Naive thymus-derived CD8-positive, alpha-beta T cell (primary cell): Measurements from ENCODE around the gene DCPS. TPM values are rescaled to one million over a fixed set of nuclear protein-coding genes. Genes with fewer than 3 reads are reported as not detected.
"Not testable (repeated sequence)": the region's sequence is repeated elsewhere in the genome, so short reads cannot be mapped to it uniquely, and the experiment has no call there.

Source experiments
- ATAC-seq, 2 donors: fragments of 150-1000 bp; cut with Tn5 transposase in 1 of 2; sonication (Bioruptor Pico), chemical (Tn5 transposase) in 1 of 2; 1 replicate in 1 of 2; 2 replicates in 1 of 2; pipeline ENCODE4 v1.10.0; 2021; ENCODE audit warnings: mild to moderate bottlenecking in 2 of 2, moderate library complexity in 2 of 2
- POLR2A ChIA-PET: fragments of 350-600 bp; sonication (Branson Sonifier 250); formaldehyde crosslinking; loops from one replicate; lab custom pipeline; 2021; ENCODE audit warnings: antibody characterized with exemption; lab: Charles Lee
- DNase-seq, 10 donors: peaks; one replicate each; pipeline versions ENCODE4 v3.0.0 to v3.0.0-alpha.2; 2020 to 2022
- H3K27ac Mint-ChIP-seq, 10 donors: one replicate each; pipeline ENCODE4 v1.8.0; 2020 to 2022; ENCODE audit warnings: mild to moderate bottlenecking in 10 of 10, mixed read lengths in 10 of 10, moderate library complexity in 4 of 10, inconsistent platforms in 1 of 10
- H3K27me3 Mint-ChIP-seq, 5 donors: one replicate each; pipeline ENCODE4 v1.8.0; 2021 to 2022; ENCODE audit warnings: mixed read lengths in 5 of 5
- H3K36me3 Mint-ChIP-seq, 3 donors: one replicate each; pipeline ENCODE4 v1.8.0; 2020 to 2022; ENCODE audit warnings: mixed read lengths in 3 of 3, mild to moderate bottlenecking in 2 of 3, inconsistent platforms in 1 of 3
- H3K4me1 Mint-ChIP-seq, 4 donors: one replicate each; pipeline ENCODE4 v1.8.0; 2021 to 2022; ENCODE audit warnings: mixed read lengths in 4 of 4
- H3K4me3 Mint-ChIP-seq, 10 donors: one replicate each; pipeline ENCODE4 v1.8.0; 2020 to 2022; ENCODE audit warnings: mild to moderate bottlenecking in 10 of 10, mixed read lengths in 10 of 10, moderate library complexity in 6 of 10, inconsistent platforms in 1 of 10
- H3K9me3 Mint-ChIP-seq, 9 donors: one replicate each; pipeline ENCODE4 v1.8.0; 2020 to 2022; ENCODE audit warnings: mixed read lengths in 9 of 9, mild to moderate bottlenecking in 3 of 9, inconsistent platforms in 1 of 9, moderate library complexity in 1 of 9
- polyA plus RNA-seq, 3 donors: library from polyadenylated mRNA; unstranded; fragments of 300-500 nt; fragmentation: Illumina TruSeq; gene quantifications; one replicate each; pipeline ENCODE4 v1.2.3, GENCODE V29; 2021
- total RNA-seq, 8 experiments: library from RNA in 2 of 8; stranded (reverse) in 2 of 8; gene quantifications; one replicate each; pipeline ENCODE4 v1.2.3 and lab custom pipeline; 2021 to 2026

Gene DCPS
- total and polyA plus RNA-seq, 5 experiments from 2014 or later, result 13.9 to 47.2 (median 36.7) TPM

DNA sequence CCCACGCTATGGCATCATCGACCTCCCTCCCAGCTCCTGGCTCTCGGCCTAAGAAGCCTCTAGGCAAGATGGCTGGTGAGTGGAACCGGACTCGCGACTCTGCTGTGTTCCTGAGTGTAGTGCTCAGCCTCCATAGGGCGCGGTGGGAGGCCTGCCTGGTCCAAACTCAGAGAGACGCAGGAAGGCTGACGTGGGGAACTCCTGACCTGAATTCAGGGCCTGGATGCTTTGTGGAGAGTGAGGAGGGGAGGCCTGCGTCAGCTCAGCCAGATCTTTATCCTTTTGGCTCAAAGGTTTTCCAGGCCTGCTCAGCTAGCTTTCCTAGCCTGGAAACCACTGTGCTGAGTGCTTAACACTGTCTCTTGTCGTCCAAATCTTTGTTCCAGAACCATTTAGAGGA, 13.0 kb upstream of the DCPS start:
- Mint-ChIP-seq H3K27me3 (no peaks in the 10 kb centered on the region), H3K27ac (peak overlapping the region in 2 of 10 donors; percentile 25 to 48), H3K9me3 (no peaks in the 10 kb centered on the region), H3K36me3 (peaks cover 0 to 64% (median 0%) of the 10 kb centered on the region in 3 donors), H3K4me1 (peaks cover 5 to 14% (median 8%) of the 10 kb centered on the region in 4 donors), H3K4me3 (no peak overlapping the region)
- no peak for DNase-seq
- POLR2A ChIA-PET, result no interaction called here
- ATAC-seq, result no peak

- Mint-ChIP-seq H3K4me3 (no peak overlapping the region), H3K27ac (peak overlapping the region in 2 of 10 donors; percentile 11 to 52), H3K27me3 (no peaks in the 10 kb centered on the region), H3K9me3 (no peaks in the 10 kb centered on the region), H3K36me3 (peaks cover 0 to 55% (median 1%) of the 10 kb centered on the region in 3 donors), H3K4me1 (peaks cover 2 to 11% (median 7%) of the 10 kb centered on the region in 4 donors)
- DNase-seq (no peak), ATAC-seq (no peak)
- POLR2A ChIA-PET, result no interaction called here
These were observed 10.1 kb upstream of the DCPS start for GRCh38 chr11:126293726-126294125.

- H3K4me3 Mint-ChIP-seq, result no peak overlapping the region
- peaks cover 2 to 11% (median 7%) of the 10 kb centered on the region in 4 donors for H3K4me1 Mint-ChIP-seq
- ATAC-seq (no peak), DNase-seq (no peak)
- peaks cover 0 to 40% (median 2%) of the 10 kb centered on the region in 3 donors for H3K36me3 Mint-ChIP-seq
- H3K27me3 Mint-ChIP-seq, result no peaks in the 10 kb centered on the region
- no peaks in the 10 kb centered on the region for H3K9me3 Mint-ChIP-seq
- POLR2A ChIA-PET, result interaction anchor here (0.8 kb wide), 1 partner anchor 22 kb away, joined by 5 read pairs; no protein-coding TSS in a partner anchor
- H3K27ac Mint-ChIP-seq, result peak overlapping the region in 4 of 10 donors; percentile 6 to 72 (median 38)
These were observed 6.9 kb upstream of the DCPS start for GRCh38 chr11:126297004-126297403.

GRCh38 chr11:126304457-126305075, 706 bp downstream of the DCPS start:
- ATAC-seq (no peak), DNase-seq (no peak)
- Mint-ChIP-seq H3K4me3 (peak overlapping the region; percentile 88 to 99 (median 96)), H3K27me3 (no peaks in the 10 kb centered on the region), H3K27ac (peak overlapping the region; percentile 89 to 99 (median 98)), H3K4me1 (peaks cover 16 to 45% (median 39%) of the 10 kb centered on the region in 4 donors), H3K36me3 (peaks cover under 1 to 26% (median 5%) of the 10 kb centered on the region in 3 donors), H3K9me3 (no peaks in the 10 kb centered on the region)
- POLR2A ChIA-PET, result interaction anchor here (0.6 to 2.8 kb wide), 12 partner anchors 8 to 734 kb away, joined by 3 to 28 read pairs (median 4); partner anchors contain the start of genes FOXRED1, PUS3, SRPRA and TIRAP

GRCh38 chr11:126305699-126306098, 1.8 kb downstream of the DCPS start:
- H3K9me3 Mint-ChIP-seq, result no peaks in the 10 kb centered on the region
- peaks cover 23 to 51% (median 46%) of the 10 kb centered on the region in 4 donors for H3K4me1 Mint-ChIP-seq
- H3K27me3 Mint-ChIP-seq, result no peaks in the 10 kb centered on the region
- H3K27ac Mint-ChIP-seq, result peak overlapping the region in 9 of 10 donors; percentile 28 to 86 (median 68)
- DNase-seq (no peak), ATAC-seq (no peak)
- H3K36me3 Mint-ChIP-seq, result peaks cover 1 to 35% (median 5%) of the 10 kb centered on the region in 3 donors
- POLR2A ChIA-PET, result interaction anchor here (2.8 kb wide), 1 partner anchor 24 kb away, joined by 28 read pairs; the partner anchor contains the start of gene TIRAP
- peak overlapping the region; percentile 38 to 99 (median 72) for H3K4me3 Mint-ChIP-seq

DNA sequence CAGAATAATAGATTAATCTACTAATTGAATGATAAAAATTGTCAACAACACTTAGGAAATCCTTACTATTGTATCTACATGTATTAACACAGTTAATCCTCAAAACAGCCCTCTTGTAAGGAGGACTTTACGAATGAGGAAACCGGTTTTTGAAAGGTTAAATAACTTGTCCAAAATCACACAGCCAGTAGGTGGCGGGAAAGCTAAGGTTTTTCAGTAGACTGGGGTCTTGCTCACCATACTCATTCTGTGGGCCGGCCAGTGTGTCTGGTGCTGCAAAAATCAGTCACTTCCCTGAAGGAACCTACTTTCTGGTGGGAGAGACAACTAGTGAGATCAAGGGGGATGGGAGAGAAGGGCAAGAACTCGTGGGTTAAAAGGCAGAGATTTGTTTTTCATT, 3.8 kb downstream of the DCPS start:
- POLR2A ChIA-PET, result interaction anchor here (0.7 to 1.0 kb wide), 2 partner anchors 8 to 13 kb away, joined by 4 to 8 read pairs; no protein-coding TSS in a partner anchor
- Mint-ChIP-seq H3K4me1 (peaks cover 27 to 62% (median 54%) of the 10 kb centered on the region in 4 donors), H3K4me3 (peak overlapping the region in 1 of 10 donors; percentile 35), H3K27me3 (no peaks in the 10 kb centered on the region), H3K27ac (peak overlapping the region in 4 of 10 donors; percentile 8 to 81 (median 41)), H3K9me3 (no peaks in the 10 kb centered on the region), H3K36me3 (peaks cover 3 to 48% (median 5%) of the 10 kb centered on the region in 3 donors)
- DNase-seq (peak in 1 of 10 donors; percentile 12), ATAC-seq (no peak)

DNA sequence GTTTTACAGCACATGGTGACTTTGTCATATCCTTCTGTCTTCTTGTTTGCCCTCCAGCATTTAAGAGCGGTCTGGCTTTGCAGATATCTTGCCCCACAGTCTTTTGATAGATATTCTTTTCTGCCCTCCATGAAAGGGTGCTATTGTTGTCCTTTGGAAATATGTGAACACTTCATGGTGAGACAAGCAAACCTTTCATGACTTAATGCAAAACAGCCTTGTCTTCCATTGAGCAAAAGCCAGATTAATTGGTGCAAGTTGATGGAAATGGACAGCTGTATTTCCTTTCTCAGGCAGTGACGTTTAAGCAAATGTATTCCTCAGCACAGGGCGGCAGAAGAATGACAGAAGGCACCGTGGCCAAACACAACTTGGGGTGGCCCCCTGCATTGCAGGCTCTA, 4.4 kb downstream of the DCPS start:
- DNase-seq (no peak), ATAC-seq (no peak)
- POLR2A ChIA-PET, result interaction anchor here (0.6 to 1.0 kb wide), 2 partner anchors 8 kb away, joined by 4 to 8 read pairs; no protein-coding TSS in a partner anchor
- Mint-ChIP-seq H3K4me3 (no peak overlapping the region), H3K27ac (peak overlapping the region in 3 of 10 donors; percentile 40 to 75 (median 51)), H3K9me3 (no peaks in the 10 kb centered on the region), H3K27me3 (no peaks in the 10 kb centered on the region), H3K36me3 (peaks cover 3 to 51% (median 5%) of the 10 kb centered on the region in 3 donors), H3K4me1 (peaks cover 28 to 56% (median 52%) of the 10 kb centered on the region in 4 donors)

DNA sequence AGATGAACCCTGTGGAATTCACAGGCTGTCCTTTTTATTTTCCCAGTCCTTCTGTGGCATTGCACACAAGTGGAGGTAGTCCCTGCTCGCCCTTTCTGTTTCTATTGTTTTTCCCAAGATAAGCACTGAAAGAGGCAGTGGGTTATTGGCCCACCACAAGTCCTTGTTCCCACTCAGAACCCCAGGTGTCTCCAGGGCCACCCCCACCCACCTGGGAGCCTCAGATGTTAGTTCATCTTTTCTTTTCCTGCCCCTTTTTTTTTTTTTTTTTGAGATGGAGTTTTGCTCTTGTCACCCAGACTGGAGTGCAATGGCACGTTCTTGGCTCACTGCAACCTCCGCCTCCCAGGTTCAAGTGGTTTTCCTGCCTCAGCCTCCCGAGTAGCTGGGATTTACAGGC, 4.9 kb downstream of the DCPS start:
- H3K36me3 Mint-ChIP-seq, result peaks cover 3 to 56% (median 5%) of the 10 kb centered on the region in 3 donors
- not testable (repeated sequence) for H3K4me3 Mint-ChIP-seq, H3K9me3 Mint-ChIP-seq, DNase-seq, H3K27me3 Mint-ChIP-seq, ATAC-seq, H3K27ac Mint-ChIP-seq
- H3K4me1 Mint-ChIP-seq, result peaks cover 26 to 58% (median 48%) of the 10 kb centered on the region in 4 donors
- POLR2A ChIA-PET, result interaction anchor here (0.6 kb wide), 1 partner anchor 8 kb away, joined by 4 read pairs; no protein-coding TSS in a partner anchor

GRCh38 chr11:126310200-126310991, 6.5 kb downstream of the DCPS start:
- Mint-ChIP-seq H3K27me3 (no peaks in the 10 kb centered on the region), H3K4me3 (no peak overlapping the region), H3K27ac (peak overlapping the region in 7 of 10 donors; percentile 7 to 70 (median 32)), H3K9me3 (no peaks in the 10 kb centered on the region), H3K36me3 (peaks cover 6 to 66% (median 10%) of the 10 kb centered on the region in 3 donors), H3K4me1 (peaks cover 22 to 52% (median 36%) of the 10 kb centered on the region in 4 donors)
- POLR2A ChIA-PET, result interaction anchor here (0.6 to 0.8 kb wide), 2 partner anchors 9 to 73 kb away, joined by 3 read pairs; no protein-coding TSS in a partner anchor
- peak; percentile 73 to 86 for ATAC-seq
- peak in 9 of 10 donors; percentile 18 to 65 (median 43) for DNase-seq

- Mint-ChIP-seq H3K27me3 (no peaks in the 10 kb centered on the region), H3K27ac (peak overlapping the region in 3 of 10 donors; percentile 20 to 55 (median 45)), H3K4me1 (peaks cover 19 to 47% (median 32%) of the 10 kb centered on the region in 4 donors), H3K4me3 (peak overlapping the region in 1 of 10 donors; percentile 52), H3K9me3 (peaks cover 0 to under 1% (median 0%) of the 10 kb centered on the region in 9 donors), H3K36me3 (peaks cover 8 to 65% (median 15%) of the 10 kb centered on the region in 3 donors)
- POLR2A ChIA-PET, result interaction anchor here (0.8 kb wide), 1 partner anchor 8 kb away, joined by 3 read pairs; no protein-coding TSS in a partner anchor
- DNase-seq, result no peak
- no peak for ATAC-seq
These were observed 7.1 kb downstream of the DCPS start for GRCh38 chr11:126310992-126311310.

DNA sequence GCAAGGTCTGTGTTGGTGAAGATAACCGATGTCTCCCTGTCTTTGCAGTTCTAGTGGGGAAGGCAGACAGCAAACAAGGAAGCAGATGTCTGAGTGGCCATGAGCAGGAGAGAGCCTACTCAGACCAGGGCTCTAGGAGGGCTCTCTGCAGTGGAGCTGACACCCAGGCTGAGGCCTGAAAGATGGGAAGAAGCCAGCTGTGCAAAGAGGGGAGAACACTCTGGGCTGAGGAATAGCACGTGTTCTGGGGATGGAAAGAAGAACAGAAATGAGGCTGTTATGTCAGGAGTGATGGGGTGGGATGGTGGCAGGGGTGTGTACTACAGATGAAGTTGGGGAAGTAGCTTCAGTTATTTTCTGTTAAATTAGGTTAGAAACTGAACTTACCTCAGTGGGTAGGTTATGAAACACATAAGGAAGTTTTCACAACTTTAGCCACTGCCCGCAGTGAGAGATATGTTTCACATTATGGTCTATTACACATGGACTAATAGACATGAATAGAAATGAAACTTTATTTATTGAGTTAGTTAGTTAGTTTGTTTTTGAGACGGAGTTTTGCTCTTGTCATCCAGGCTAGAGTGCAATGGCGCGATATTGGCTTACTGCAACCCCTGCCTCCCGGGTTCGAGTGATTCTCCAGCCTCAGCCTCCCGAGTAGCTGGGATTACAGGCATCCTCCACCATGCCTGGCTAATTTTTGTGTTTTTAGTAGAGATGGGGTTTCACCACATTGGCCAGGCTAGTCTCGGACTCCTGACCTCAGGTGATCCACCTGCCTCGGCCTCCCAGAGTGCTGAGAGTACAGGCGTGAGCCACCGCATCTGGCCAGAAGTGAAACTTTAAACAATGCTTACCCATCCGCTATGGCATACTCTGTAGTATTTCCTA, 7.8 kb downstream of the DCPS start:
- H3K27ac Mint-ChIP-seq, result peak overlapping the region in 3 of 10 donors; percentile 9 to 62 (median 55)
- peak overlapping the region in 1 of 10 donors; percentile 52 for H3K4me3 Mint-ChIP-seq
- ATAC-seq, result no peak
- POLR2A ChIA-PET, result interaction anchor here (0.9 kb wide), 1 partner anchor 8 kb away, joined by 3 read pairs; the partner anchor contains the start of gene DCPS
- no peaks in the 10 kb centered on the region for H3K27me3 Mint-ChIP-seq
- no peak for DNase-seq
- peaks cover 14 to 67% (median 21%) of the 10 kb centered on the region in 3 donors for H3K36me3 Mint-ChIP-seq
- peaks cover 19 to 47% (median 34%) of the 10 kb centered on the region in 4 donors for H3K4me1 Mint-ChIP-seq
- peaks cover 0 to 7% (median 3%) of the 10 kb centered on the region in 9 donors for H3K9me3 Mint-ChIP-seq
